Measurements from ENCODE around the gene DOK6.

GRCh38 chr18:69353023-69353422 lies 47.7 kb upstream of the DOK6 start:
- TF ChIP-seq EZH2 (IDR thresholded peaks at IDR 0.05; ENCODE audit: borderline replicate concordance, insufficient read depth, low read depth, low read length, poor library complexity, severe bottlenecking), result no peak
- TF ChIP-seq CTCF (IDR thresholded peaks at IDR 0.05), result no peak

Data from B cell (primary cell).